COLO668 (cell line): ENCODE measurements around the gene MAST1.

ENCODE experiments used
- DNase-seq: peaks from one replicate; lab custom pipeline; 2025; ENCODE audit not compliant: unreplicated experiment; lab: John Stamatoyannopoulos, UW

MAST1 gene

GRCh38 chr19:12867120-12868099 is 29.1 kb downstream of the MAST1 start:
- DNase-seq = peak; percentile 82

- peak; percentile 10 for DNase-seq
These were observed 30.3 kb downstream of the MAST1 start for GRCh38 chr19:12868540-12869112.

DNA sequence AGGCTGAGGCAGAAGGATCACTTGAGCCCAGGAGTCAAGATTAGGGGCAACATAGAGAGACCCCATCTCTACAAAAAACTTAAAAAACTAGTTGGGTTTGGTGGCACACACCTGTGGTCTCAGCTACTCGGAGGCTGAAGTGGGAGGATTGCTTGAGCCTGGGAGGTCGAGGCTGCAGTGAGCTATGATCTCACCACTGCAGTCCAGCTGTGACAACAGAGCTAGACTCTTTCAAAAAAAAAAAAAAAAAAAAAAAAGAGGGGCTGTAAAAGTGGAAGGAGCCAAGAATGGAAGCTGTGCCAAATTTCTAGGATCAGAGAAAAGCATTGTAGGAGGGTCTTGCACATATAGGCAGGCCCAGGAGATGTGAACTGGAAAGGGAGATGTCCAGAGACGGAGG is 33.4 kb downstream of the MAST1 start:
- DNase-seq = no peak

- no peak for DNase-seq
These were observed 33.9 kb downstream of the MAST1 start for GRCh38 chr19:12872255-12872654.

GRCh38 chr19:12872941-12873890 is 34.9 kb downstream of the MAST1 start:
- DNase-seq = peak; percentile 50

- DNase-seq = no peak
These were observed 35.8 kb downstream of the MAST1 start for GRCh38 chr19:12873891-12874745.

DNA sequence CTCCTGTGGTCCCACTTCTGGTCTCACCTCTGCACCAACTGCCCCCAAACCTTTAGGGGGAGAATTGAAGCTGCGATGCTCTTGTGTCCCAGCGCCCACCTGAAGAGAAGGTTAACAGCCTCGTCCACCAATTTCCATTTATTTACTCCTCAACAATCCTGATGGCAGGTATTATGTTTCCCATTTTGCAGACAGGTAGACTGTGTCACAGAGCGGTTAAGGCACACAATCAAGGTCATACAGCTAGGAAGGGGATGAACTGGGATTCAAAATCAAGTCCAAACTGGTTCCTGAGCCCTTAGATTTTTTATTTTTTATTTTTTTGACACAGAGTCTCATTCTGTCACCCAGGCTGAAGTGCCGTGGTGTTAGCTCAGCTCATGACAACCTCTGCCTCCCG is 36.8 kb downstream of the MAST1 start:
- no peak for DNase-seq

- peak; percentile 59 for DNase-seq
These were observed 42.3 kb downstream of the MAST1 start for GRCh38 chr19:12880551-12881171.

DNA sequence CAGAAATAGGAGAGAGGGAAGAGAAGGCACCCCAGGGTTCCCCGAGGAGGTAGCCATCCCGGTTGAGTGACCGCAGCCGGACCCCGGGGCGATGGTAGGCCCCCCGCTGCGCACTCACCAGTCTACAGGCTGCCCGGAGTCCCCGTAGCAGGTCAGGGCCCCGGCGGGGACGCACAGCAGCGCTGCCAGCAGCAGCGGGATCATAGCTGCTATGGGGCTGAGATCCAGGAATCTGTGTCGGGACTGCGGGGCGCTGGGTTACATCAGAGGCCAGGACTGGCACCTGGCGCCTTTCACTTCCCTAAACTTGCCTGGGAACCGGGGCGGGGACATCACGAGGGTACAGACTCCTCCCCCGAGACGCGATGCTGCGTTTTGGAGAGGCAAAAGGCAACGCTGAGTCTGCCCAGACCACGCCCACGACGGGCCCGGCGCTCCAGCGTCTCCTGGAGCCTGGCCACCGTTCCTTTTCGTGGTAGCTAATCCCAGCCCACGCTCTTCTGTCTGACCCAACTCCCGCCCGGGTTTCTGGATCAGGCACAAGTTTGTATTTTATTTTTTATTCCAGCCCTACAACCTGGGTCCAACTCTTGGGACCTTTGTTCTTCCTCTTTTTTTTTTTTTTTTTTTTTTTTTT is 43.0 kb downstream of the MAST1 start, which contains the start of gene DNASE2:
Gene DNASE2 (minus strand): TSS at position 278 of the 637 bp plus-strand sequence. CDS start 74 bp downstream, at position 204.
- peak; percentile 97 for DNase-seq

- DNase-seq = no peak
These were observed 44.3 kb downstream of the MAST1 start for GRCh38 chr19:12882589-12882988.

DNA sequence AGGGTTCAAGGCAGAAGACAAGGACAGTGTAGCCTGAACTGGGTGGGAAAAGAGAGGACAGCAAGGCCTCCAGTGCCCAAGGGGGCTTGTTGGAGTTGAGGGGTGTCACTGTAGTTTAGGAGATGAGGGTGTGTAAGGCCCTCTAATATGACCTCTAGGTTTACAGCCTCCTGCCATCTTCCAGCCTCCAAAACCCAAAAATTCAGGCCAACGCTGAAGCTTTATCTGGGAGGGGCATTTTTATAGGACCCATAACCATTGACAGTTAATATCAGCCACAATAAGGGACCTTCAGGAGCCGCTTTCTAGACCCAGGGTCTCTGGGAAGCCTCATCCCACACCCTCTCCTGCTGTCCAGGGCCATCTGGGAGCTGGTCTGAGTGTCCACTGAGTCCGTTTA is 45.9 kb downstream of the MAST1 start:
- DNase-seq = no peak

DNA sequence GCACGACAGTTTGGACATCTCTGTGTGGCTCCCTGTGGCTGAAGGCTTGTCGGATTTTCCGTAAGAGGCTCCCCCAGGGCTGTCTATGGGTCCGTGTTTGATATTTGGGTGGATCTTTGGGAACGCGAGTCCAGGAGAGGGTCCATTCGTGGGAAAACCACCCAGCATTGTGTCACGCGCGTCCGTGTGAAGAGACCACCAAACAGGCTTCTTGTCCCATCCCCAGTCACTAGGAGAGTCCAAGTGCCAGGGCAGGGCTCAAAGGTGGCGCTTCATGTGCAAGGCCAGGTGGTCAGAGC is 46.3 kb downstream of the MAST1 start:
- DNase-seq = no peak

DNA sequence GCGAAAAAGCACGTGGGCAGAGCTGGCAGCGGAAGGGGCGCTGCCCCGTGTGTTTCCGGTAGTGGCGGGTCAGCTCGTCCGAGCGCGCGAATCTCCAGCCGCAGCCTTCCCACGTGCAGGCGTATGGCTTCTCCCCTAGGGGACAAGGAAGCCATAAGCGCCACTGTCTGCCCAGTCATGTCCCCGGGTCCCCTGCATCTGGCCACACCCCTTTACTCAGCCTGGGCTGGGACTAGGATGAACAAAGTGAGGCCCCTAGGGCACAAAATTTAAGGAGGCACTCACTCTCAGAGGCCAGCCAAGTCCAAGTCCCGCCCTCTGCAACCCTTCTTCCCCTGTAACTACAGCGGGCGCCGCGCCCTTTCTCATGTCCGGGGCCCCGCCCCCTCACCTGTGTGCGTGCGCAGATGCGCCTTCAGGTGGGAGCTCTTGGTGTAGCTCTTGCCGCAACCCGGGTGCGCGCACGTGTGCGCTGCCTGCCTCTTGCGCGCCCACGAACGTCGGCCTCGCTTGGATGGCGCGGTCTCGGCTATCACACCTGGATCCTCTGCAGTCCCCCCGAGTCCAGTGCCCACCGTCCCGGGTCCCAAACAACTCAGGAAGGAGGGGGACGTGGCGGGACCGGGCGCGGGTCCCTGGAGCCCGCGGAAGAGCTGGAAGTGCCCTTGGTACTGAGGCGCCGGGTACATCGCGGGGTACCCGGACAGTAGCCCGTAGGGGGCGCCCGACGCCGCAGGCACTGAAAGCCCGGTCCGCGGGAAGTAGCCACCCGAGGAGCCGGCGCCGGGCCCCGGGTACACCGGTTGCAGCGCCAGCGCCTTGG is 46.8 kb downstream of the MAST1 start:
- peak; percentile 99 for DNase-seq

DNA sequence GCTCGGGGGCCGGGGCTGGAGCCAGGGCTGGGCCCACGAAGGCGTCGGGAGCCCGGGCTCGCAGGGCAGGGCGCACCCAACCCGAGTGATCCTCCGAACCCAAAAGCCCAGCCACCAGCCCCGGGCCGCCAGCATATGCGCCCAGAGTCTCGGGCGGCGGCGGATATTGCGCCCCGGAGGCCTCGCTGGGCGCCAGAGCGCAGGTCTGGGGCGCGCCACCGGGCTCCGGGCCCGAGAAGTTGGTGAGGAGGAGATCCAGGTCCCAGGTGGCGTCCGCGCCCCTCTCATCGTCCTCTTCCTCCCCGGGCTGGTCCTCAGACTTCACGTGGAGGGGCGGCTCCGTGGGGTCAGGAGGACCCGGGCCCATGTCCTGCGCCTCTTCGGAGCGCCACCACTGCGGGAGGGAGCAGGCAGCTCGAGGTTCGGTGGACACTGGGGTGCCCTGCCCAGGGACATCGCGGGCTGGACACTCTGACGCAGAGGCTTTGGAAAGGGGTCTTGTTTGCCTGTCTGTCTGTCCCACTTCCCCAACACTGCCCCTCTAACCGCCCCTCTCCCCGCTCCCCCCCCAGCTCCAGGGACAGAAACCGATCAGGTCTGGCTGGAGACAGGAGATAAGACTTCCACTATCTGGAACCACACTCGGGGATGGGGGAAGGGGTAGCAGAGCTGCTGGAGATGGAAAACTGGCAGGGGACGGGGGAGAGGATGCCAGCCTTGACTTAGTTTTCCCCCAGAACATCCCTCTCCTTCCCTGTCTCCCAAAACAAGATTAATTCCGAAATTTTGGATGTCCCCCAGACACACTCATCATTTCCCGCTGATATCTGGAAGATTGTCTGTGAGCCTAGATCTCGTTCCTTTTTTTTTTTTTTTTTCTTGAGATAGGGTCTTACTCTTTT is 47.7 kb downstream of the MAST1 start:
- DNase-seq = no peak

GRCh38 chr19:12886651-12886968 is 48.3 kb downstream of the MAST1 start:
- no peak for DNase-seq

DNA sequence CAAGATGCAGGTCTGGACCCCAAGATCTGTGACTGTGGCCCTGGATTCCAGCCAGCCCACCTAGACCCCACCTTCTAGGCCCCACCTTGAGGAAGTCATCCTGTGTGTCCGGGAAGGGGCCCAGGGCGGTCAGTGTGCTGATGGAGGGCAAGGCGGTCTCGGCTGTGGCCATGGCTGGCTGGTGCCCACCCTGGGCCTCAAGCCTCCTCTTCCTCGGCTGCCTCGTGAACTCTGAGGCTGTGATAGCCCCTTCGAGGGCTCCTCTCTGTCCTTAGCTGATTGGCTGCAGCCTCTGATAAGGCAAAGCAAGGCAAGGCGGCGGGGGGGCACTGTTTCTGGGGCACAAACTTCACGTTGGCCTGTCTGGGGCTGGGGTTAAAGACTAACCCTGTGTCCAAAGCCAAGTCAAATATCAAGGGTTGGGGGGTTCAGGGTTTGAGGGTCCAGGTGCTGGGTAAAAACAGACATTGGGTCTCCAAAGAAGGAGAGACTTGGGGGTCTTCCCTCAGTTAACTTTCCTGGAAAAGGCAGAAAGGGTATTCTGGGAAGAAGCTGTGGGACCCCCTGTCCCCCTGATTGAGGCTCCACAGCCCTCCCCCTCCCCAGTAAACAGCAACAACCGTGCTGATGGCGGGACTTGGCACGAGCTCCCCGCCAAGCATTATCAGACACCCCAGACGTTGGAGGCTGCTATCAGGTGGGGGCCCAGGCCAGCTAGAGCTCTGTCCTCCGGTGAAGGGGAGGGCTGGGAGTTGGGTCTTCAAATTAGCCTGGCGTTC is 48.8 kb downstream of the MAST1 start, which contains the start of gene KLF1:
Gene KLF1 (minus strand): TSS at position 233 of the 779 bp plus-strand sequence. CDS start 61 bp downstream, at position 172.
- DNase-seq = no peak
